NCI-H1092 treated with DMSO at 0.1 percent for 48 hours (cell line): ENCODE measurements around the gene WDR5.

Experiments used
- DNase-seq: peaks from one replicate; lab custom pipeline; 2025; lab: John Stamatoyannopoulos, UW

Gene WDR5

GRCh38 chr9:134208981-134209725 is 73.3 kb downstream of the WDR5 start:
- DNase-seq, result no peak
